Mucosa of rectum (tissue), 2 donors: ENCODE results near the gene AVP.
"Not testable (repeated sequence)": the region's sequence is repeated elsewhere in the genome, so short reads cannot be mapped to it uniquely, and the experiment has no call there.

Source experiments
- H3K27ac ChIP-seq, 2 donors: one replicate each; pipeline ENCODE4 v1.7.0; 2013; ENCODE audit warnings: inconsistent platforms in 2 of 2, low read depth in 2 of 2, low read length in 2 of 2
- H3K27me3 ChIP-seq, 2 donors: one replicate each; pipeline ENCODE4 v1.7.0; 2013; ENCODE audit warnings: low read length in 2 of 2; ENCODE audit not compliant: control insufficient read depth in 2 of 2, insufficient read depth in 2 of 2
- H3K36me3 ChIP-seq, 2 donors: one replicate each; pipeline ENCODE4 v1.7.0; 2013; ENCODE audit warnings: low read length in 2 of 2; ENCODE audit not compliant: control insufficient read depth in 2 of 2, insufficient read depth in 2 of 2
- H3K4me1 ChIP-seq, 2 donors: one replicate each; pipeline ENCODE4 v1.7.0; 2013; ENCODE audit warnings: low read length in 2 of 2, mild to moderate bottlenecking in 1 of 2; ENCODE audit not compliant: control insufficient read depth in 2 of 2, insufficient read depth in 2 of 2
- H3K4me3 ChIP-seq, 2 donors: one replicate each; pipeline ENCODE4 v1.7.0; 2013; ENCODE audit warnings: low read length in 2 of 2
- H3K9ac ChIP-seq, 2 donors: one replicate each; pipeline ENCODE4 v1.7.0; 2013; ENCODE audit warnings: low read length in 2 of 2, low read depth in 1 of 2, mild to moderate bottlenecking in 1 of 2
- H3K9me3 ChIP-seq, 2 donors: one replicate each; pipeline ENCODE4 v1.7.0; 2013; ENCODE audit warnings: low read length in 2 of 2; ENCODE audit not compliant: control insufficient read depth in 2 of 2
- donor health status: healthy.
- donor health status: Normal muscosa, but diverticular disease.

AVP gene

DNA sequence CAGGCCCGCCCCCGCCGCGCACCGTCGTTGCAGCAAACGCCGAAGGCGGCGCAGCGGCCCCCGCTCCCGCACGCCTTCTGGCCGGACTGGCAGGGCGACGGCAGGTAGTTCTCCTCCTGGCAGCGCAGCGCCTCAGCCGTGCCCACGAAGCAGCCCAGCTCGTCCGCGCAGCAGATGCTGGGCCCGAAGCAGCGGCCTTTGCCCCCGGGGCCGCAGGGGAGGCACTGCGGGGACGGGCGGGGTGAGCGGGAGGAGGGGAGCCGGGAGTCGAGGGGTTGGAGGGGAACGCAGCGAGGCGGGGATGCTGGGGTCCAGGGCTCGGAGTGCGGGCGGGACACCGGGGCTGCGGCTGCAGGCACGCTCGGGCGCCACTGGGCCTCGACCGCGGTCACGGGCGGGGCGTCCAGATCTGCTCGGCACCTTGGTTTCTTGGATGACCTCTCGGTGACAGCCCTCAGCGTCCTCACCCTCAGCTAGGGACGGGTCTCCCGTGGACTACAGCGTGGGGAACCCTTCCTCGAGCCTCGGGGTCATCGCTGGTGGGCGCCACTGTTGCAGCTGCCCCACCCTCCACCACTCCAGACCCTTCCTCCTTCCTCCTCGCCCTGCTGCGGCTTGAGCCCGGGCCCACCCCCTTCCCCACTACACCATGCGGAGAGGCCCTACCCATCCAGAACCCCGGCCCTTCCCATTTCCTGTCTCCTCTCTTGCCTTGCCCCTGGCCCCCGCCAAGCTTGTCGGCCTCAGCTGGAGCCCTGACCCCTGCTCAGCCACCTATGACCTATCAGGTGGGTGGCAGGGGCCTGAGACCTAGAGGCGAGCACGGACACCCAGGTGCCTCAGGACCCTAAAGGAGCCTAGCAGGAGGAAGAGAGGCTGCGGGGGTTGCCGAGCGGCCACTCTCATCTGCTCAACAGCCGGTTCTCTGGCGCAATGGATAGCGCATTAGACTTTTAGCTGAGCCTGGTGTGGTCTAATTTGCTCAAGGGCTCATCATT is 1.3 kb downstream of the AVP start:
- H3K27ac ChIP-seq = no peak overlapping the region
- H3K36me3 ChIP-seq = no peaks in the 10 kb centered on the region
- no peak overlapping the region for H3K4me3 ChIP-seq
- H3K9ac ChIP-seq = no peak overlapping the region
- H3K4me1 ChIP-seq = no peaks in the 10 kb centered on the region
- no peaks in the 10 kb centered on the region for H3K9me3 ChIP-seq
- peaks cover 29 to 30% of the 10 kb centered on the region in 2 donors for H3K27me3 ChIP-seq

DNA sequence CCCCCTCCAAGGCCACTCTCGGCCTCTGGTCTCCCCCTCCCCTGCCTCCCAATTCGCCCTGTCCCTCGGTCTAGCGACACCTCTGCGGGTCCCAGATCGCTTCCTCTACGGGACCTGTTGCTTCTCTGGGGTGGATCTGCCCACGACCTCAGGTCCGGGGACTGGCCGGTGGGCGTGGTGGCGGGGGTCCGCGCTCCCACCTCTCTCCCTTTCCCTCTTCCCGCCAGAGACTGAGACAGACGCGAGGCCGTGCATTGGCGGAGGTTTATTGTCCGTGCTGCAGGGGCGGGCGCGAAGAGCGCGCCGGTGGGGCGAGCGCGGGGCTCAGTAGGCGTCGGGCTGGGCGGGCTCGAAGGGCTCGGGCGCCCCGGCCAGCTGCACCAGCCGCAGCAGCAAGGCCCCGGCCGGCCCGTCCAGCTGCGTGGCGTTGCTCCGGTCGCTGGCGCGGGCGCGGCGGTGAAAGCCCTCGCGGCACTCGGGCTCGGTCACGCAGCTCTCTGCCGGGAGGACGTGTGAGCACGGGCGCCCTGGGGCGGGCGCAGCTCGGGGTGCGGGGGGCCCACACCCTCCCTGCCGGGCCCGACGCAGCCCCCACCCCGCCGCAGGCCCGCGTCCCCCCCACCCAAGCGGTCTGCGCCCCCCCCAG is 2.1 kb downstream of the AVP start:
- peak overlapping the region in 1 of 2 donors; percentile 7 for H3K4me3 ChIP-seq
- H3K36me3 ChIP-seq = no peaks in the 10 kb centered on the region
- H3K9ac ChIP-seq = no peak overlapping the region
- no peaks in the 10 kb centered on the region for H3K4me1 ChIP-seq
- peaks cover 29 to 30% of the 10 kb centered on the region in 2 donors for H3K27me3 ChIP-seq
- no peak overlapping the region for H3K27ac ChIP-seq
- H3K9me3 ChIP-seq = no peaks in the 10 kb centered on the region

DNA sequence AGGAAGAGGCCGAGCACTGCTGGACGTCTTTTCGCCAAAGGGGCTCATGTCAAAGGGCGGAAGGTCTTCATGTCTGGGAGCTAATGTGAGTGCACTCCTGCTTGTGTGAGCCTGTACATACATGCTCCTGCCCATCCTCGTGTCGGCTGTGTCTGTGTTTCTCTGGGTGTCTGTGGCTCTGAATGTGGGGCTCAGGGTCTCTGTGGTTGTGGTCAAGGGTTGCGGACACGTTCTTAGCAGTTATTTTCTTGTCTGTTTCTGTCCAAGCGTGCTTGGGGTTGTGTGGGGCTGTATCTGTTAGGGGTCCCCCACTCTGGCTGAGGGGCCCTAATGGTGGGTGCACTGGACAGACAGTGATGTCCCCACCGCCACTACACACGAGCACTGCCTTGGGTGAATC is 2.9 kb downstream of the AVP start:
- Histone ChIP-seq H3K4me3 (no peak overlapping the region), H3K4me1 (no peaks in the 10 kb centered on the region), H3K27ac (no peak overlapping the region), H3K36me3 (no peaks in the 10 kb centered on the region), H3K9me3 (no peaks in the 10 kb centered on the region), H3K9ac (no peak overlapping the region), H3K27me3 (peaks cover 30 to 32% of the 10 kb centered on the region in 2 donors)

DNA sequence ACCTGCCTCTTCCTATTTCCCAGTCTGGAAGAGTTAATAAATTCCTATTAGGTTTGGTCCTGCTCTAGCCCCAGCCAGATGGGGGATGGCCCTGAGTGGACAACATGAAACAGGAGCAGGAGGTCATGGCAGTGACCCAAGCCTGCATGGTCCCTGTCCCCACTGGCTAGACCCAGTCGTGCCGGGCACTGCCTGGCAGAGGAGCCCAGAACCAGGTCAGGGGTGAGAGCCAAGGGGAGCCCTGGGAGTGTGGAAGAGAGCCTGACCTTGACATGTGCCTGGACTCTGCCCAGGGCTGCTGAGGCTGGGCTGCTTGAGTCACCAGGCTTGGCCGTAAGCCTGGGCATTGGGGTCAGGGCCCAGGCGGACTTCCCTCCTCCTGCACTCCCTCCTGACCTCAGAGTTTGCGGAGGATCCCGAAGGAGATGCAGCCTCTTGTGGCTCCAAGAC is 3.6 kb downstream of the AVP start:
- Histone ChIP-seq H3K4me1 (no peaks in the 10 kb centered on the region), H3K9ac (no peak overlapping the region), H3K9me3 (no peaks in the 10 kb centered on the region), H3K36me3 (no peaks in the 10 kb centered on the region), H3K27ac (no peak overlapping the region), H3K4me3 (no peak overlapping the region), H3K27me3 (peaks cover 30 to 33% of the 10 kb centered on the region in 2 donors)

DNA sequence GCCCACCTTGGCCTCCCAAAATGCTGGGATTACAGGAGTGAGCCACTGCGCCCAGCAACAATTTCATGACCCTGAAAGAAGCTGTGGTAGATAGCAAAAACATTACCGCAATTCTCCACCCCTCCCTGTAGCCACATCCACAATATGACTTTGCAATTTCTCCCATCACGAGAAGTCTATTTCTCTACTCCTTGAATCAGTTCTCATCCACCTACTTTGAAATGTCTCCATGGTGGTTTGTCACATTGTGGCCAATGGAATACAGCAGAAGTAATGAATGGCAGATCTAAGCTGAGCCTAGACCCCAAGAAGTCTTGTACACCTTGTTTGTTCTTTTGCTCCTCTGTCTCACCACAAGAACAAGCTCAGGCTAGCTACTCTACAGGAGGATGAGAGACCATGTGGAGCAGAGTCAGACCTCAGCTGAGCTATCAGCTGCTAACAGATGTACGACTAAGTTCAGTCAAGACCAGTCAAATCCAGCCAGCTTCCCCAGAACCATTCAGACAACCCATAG is 6.8 kb downstream of the AVP start:
- Histone ChIP-seq H3K9ac (no peak overlapping the region), H3K4me3 (no peak overlapping the region), H3K9me3 (no peaks in the 10 kb centered on the region), H3K36me3 (no peaks in the 10 kb centered on the region), H3K4me1 (no peaks in the 10 kb centered on the region), H3K27me3 (peaks cover 16 to 23% of the 10 kb centered on the region in 2 donors), H3K27ac (no peak overlapping the region)

DNA sequence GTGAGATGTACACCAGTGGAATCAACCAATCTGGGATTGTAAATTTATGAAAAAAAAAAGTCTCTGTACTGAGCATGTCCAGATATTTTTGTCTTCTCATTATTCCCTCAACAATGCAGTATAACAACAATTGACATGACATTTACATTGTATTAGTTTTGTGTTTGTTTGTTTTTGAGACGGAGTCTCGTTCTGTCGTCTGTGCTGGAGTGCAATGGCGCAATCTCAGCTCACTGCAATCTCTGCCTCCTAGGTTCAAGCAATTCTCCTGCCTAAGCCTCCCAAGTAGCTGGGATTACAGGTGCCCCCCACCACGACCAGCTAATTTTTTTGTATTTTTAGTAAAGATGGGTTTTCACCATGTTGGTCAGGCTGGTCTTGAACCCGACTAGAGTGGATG is 9.2 kb downstream of the AVP start:
- H3K4me3 ChIP-seq, H3K4me1 ChIP-seq, H3K36me3 ChIP-seq, H3K27ac ChIP-seq, H3K9me3 ChIP-seq, H3K9ac ChIP-seq: not testable (repeated sequence)
- peaks cover 2 to 21% of the 10 kb centered on the region in 2 donors for H3K27me3 ChIP-seq

DNA sequence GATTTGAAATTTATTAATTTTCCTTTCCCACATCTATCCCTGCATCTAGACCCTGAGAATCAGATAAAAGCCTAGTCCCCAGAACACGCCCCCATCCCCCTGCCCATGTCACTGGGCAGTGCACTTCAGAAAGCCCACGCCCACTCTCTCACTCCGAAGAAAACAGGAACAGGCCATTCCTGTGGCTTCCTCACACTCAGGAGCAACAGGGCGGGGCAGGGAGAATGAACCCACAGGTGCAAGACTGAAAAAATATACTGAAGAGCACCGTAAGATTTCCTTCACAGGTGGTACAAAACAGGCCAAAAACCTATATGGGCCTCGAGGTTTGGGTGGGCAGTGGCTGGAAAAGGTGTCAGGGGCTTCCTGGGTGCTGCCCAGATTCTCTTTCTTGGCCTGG is 9.7 kb downstream of the AVP start:
- H3K9me3 ChIP-seq = no peaks in the 10 kb centered on the region
- peaks cover 2 to 21% of the 10 kb centered on the region in 2 donors for H3K27me3 ChIP-seq
- no peaks in the 10 kb centered on the region for H3K36me3 ChIP-seq
- H3K4me3 ChIP-seq = no peak overlapping the region
- H3K9ac ChIP-seq = no peak overlapping the region
- H3K27ac ChIP-seq = no peak overlapping the region
- peaks cover 0 to 6% of the 10 kb centered on the region in 2 donors for H3K4me1 ChIP-seq

DNA sequence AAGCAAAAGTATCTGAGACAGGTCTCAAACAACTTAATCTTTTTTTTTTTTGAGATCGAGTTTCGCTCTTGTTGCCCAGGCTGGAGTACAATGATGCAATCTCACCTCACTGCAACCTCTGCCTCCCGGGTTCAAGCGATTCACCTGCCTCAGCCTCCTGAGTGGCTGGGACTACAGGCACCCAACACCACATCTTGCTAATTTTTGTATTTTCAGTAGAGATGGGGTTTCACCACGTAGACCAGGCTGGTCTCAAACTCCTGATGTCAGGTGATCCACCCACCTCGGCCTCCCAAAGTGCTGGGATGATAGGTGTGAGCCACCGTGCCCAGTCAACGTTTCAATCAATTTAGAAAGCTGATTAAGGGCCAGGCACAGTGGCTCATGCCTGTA is 11.3 kb downstream of the AVP start:
- H3K4me3 ChIP-seq, H3K9ac ChIP-seq, H3K27ac ChIP-seq, H3K4me1 ChIP-seq, H3K36me3 ChIP-seq, H3K9me3 ChIP-seq: not testable (repeated sequence)
- peaks cover 2 to 21% of the 10 kb centered on the region in 2 donors for H3K27me3 ChIP-seq

DNA sequence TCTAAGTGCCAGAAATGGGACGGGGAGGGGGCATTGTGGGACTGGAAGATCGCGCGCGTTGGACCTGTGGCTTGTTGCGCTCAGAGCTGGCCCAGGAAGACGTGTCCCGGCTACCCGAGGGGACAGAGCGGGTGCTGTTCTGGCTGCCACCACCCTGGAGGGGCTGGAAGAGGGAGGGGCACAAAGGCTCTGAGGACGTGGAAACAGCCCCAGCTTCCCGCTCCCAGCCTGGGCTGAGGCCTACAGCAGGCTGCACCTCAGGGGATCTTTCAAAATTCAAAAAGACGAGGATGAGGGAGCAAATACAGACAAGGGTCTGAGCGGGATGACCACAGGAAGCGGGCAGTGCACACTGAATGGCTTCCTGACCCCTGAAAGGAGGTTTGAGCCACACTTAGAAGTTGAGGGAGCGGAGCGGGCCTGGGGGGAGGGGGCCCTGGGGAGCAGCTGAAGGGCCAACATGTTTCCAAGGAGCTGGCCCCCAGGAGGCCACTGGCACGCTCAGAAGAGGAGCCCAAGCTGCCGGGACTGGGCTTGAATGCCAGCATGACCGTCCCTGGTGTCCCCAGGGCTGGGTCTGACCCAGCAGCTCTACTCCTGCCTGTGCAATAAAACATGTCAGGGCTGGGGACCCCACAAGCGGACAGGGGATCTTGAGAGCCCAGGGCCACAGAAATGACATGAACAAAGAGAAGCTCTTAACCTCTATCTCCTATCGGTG is 11.8 kb downstream of the AVP start:
- H3K9me3 ChIP-seq = no peaks in the 10 kb centered on the region
- H3K36me3 ChIP-seq = no peaks in the 10 kb centered on the region
- no peak overlapping the region for H3K27ac ChIP-seq
- no peak overlapping the region for H3K9ac ChIP-seq
- H3K27me3 ChIP-seq = peaks cover under 1 to 21% of the 10 kb centered on the region in 2 donors
- peaks cover 0 to 6% of the 10 kb centered on the region in 2 donors for H3K4me1 ChIP-seq
- peak overlapping the region in 1 of 2 donors; percentile 46 for H3K4me3 ChIP-seq
